Skeletal muscle cell (primary cell): Measurements from ENCODE around the gene RORB.
"Not testable (repeated sequence)": the region's sequence is repeated elsewhere in the genome, so short reads cannot be mapped to it uniquely, and the experiment has no call there.

Experiments
- DNase-seq: peaks from one replicate; pipeline ENCODE4 v3.0.0-alpha.2; 2010; ENCODE audit warnings: low read depth
- H3K4me3 ChIP-seq: 2 replicates; pipeline ENCODE4 v1.5.1; 2011; ENCODE audit warnings: low read depth, mild to moderate bottlenecking, control low read depth, low read length, moderate library complexity

RORB gene

DNA sequence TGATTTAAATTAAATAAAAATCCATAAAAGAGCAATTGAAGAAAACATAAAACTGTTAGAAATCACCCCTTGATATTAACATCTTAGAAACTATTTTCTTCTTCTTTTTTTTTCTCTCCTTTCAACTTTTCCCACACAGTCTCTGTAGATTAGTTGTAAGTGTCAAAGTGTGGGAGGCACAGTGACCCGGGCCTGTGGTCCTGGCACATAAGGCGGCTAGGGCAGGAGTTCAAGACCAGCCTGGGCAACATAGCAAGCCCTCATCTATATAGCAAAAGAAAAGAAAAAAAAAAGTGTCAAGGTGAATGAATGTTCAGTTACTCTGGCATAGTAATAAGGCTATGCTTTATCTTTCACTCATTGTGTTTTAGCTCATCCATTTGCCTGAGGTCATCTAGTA, 14.2 kb downstream of the RORB start:
- no peak overlapping the region for H3K4me3 ChIP-seq
- no peak for DNase-seq

GRCh38 chr9:74512416-74512815, 15.3 kb downstream of the RORB start:
- no peak for DNase-seq
- H3K4me3 ChIP-seq = no peak overlapping the region

- no peak for DNase-seq
- H3K4me3 ChIP-seq = no peak overlapping the region
Observed at GRCh38 chr9:74513221-74513620, 16.1 kb downstream of the RORB start.

DNA sequence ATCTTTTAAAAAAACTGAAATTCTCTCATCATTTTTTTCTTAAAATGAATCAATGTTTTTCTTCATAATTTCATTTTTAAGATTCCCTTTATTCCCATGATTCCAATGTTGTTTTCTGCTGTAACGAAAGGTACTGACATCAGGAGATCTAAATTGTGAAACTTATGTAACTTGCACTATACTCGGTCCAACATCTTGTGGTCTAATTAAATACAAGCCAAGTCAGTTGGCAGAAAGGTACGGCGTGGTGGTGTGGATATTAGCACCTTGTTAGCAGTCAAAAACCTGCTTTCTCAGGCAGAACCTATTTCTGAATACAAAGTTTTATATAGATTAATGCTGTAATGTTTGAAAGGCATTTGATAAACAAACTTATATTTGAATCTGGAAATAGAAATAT, 20.1 kb downstream of the RORB start:
- no peak for DNase-seq
- H3K4me3 ChIP-seq = no peak overlapping the region

GRCh38 chr9:74519419-74519818, 22.3 kb downstream of the RORB start:
- DNase-seq = no peak

GRCh38 chr9:74521009-74521408, 23.9 kb downstream of the RORB start:
- no peak overlapping the region for H3K4me3 ChIP-seq
- DNase-seq = no peak

More at GRCh38 chr9:74519419-74519818, 22.3 kb downstream of the RORB start:
- H3K4me3 ChIP-seq = no peak overlapping the region

DNA sequence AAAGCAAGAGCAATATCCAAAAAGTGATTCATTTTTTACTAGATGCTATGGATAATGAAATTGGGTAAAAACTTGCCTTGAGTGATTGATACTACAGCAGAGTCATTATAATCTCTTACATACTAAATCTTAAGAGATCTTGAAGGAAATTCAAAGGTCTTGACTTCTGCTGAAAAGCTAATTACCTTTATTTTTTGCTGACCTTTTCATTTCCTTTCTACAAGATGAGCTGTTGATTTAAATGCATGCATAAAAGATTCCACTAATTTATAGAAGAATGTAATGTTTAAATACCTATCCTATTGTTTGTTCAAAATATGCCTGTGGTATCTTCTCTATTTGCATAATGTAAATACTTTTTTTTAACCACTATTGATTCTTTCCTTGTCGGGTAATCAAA, 27.2 kb downstream of the RORB start:
- no peak for DNase-seq
- H3K4me3 ChIP-seq = no peak overlapping the region

DNA sequence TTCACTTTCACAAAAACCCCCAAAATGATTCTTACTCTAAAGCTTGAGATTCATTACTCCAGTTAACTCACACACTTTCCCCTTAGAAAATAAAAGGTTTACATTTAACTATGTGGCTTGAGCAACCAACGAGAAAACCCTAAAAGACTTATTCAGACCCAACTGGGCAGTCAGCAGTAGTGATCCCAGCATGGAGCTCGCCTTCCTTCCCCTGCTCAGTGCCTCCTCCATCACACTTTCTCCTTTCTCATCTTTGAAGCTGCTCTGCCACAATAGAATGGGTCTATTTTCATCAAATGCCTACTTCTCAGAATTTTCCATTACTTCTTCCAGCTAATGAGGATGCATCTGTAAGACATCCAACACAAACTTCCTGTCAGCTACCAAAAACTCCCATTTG, 29.1 kb downstream of the RORB start:
- no peak for DNase-seq

GRCh38 chr9:74527718-74528117, 30.6 kb downstream of the RORB start:
- H3K4me3 ChIP-seq = no peak overlapping the region
- no peak for DNase-seq

More for the DNA sequence above, 29.1 kb downstream of the RORB start:
- no peak overlapping the region for H3K4me3 ChIP-seq

GRCh38 chr9:74528207-74528606, 31.1 kb downstream of the RORB start:
- no peak overlapping the region for H3K4me3 ChIP-seq
- DNase-seq = no peak

GRCh38 chr9:74530458-74530857, 33.3 kb downstream of the RORB start:
- not testable (repeated sequence) for DNase-seq, H3K4me3 ChIP-seq

GRCh38 chr9:74533253-74533652, 36.1 kb downstream of the RORB start:
- no peak for DNase-seq
- H3K4me3 ChIP-seq = no peak overlapping the region

- no peak overlapping the region for H3K4me3 ChIP-seq
- no peak for DNase-seq
Observed at GRCh38 chr9:74534841-74535240, 37.7 kb downstream of the RORB start.

- DNase-seq = no peak
- H3K4me3 ChIP-seq = no peak overlapping the region
Observed at GRCh38 chr9:74543145-74543544, 46.0 kb downstream of the RORB start.

DNA sequence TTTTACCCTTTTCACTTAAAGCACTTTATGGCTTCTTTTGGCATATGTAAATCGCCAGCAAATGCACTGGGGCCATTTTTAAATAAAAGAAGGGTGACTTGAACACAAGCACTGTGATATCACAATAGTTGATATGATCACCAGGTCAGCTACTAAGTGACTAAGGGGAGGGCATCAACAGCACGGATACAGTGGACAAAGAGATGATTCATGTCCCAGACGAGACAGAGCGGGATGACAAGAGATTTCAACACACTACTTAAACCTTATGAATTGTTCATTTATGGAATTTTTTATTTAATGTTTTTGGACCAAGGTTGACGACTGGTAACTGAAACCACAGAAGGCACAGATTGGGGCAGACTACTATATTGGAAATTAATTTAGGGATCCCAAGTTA, 54.1 kb downstream of the RORB start:
- DNase-seq = no peak
- no peak overlapping the region for H3K4me3 ChIP-seq

GRCh38 chr9:74554751-74555419, 57.8 kb downstream of the RORB start:
- H3K4me3 ChIP-seq = no peak overlapping the region
- no peak for DNase-seq

- DNase-seq = no peak
- H3K4me3 ChIP-seq = no peak overlapping the region
Observed at GRCh38 chr9:74555565-74555964, 58.4 kb downstream of the RORB start.

DNA sequence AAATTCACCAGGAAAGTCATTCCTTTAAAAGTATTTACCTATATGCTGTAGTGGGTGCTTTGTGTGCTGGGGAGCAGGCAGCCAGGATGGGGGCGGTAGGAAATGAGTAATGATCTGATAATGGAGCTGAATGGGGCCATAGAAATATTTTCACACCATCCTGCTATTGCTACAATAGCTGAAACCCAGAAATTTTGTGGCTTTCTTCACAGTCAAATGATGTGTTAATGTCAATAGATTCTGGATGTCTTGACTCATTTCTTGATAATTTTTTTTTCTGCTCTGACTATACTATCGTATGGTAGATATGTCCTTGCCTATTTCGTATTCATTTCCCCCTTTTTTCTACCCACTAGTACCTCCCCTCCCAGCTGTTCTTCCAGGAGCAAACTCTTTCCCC, 59.5 kb downstream of the RORB start:
- DNase-seq = no peak
- no peak overlapping the region for H3K4me3 ChIP-seq

DNA sequence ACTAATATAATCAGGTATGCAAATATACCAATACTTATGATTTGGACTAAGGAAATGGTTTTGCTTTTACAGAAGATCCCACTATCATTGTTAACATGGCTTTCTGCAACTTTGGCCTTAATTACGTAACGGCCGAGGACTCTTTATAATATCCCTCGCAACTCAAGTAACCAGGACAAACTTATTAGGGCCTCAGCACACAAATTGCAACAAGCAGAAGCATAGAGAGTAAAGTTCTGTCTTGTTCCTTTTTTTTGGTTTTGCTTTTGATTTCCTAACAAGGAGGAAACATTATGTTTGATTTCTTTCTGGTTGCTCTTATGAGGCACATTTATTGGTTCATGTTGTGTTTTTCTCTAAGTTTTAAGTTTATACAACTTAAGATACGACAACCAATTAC, 60.4 kb downstream of the RORB start:
- no peak overlapping the region for H3K4me3 ChIP-seq
- no peak for DNase-seq

GRCh38 chr9:74562611-74563010, 65.5 kb downstream of the RORB start:
- DNase-seq = no peak
- H3K4me3 ChIP-seq = no peak overlapping the region

DNA sequence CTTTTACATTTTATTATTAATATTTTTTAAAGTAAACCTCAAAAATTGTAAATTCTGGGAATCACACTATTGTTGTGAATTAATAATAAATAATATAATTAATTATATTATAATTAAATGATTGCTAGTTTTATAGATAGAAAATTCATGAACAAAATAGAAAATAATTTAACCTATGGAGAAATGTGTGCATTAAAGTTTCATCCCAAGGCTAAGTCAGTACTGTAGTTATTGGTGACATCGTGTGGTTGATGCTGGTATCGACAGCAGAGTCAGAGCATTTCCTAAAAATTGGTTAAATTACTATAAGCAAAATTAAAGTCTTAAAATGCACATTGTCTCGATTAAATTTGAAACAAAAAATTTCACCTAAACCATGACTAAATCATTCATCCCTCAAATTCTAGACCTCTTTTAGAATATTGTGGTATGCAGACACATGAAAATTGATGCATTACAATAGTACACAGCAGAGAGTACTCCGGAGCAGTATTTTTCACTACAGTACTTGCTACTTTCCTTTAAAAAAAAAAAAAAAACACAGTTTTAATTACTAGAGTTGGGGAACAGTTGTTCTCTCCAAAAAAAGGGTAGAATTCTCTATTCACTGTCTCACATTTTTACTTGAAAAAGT, 73.9 kb downstream of the RORB start:
- peak; percentile 3 for DNase-seq
- no peak overlapping the region for H3K4me3 ChIP-seq
